PFSK-1 (cell line): ENCODE results near the gene CADM2.

Experiments
- FOXP2 ChIP-seq: optimal IDR thresholded peaks from 2 replicates; pipeline ENCODE3; 2011; ENCODE audit warnings: borderline replicate concordance, control low read depth, inconsistent platforms; ENCODE audit not compliant: insufficient read depth; ENCODE audit errors: extremely low read length, extremely low read depth
- POLR2AphosphoS5 ChIP-seq: IDR thresholded peaks from 2 replicates; pipeline ENCODE4 v1.6.1; 2012; ENCODE audit warnings: low read depth, mild to moderate bottlenecking, control low read depth, low read length, moderate library complexity
- REST ChIP-seq, 2 experiments: IDR thresholded peaks; 2 replicates each; pipeline versions ENCODE4 v1.6.1 to v1.8.0; 2011 to 2012; ENCODE audit warnings: low read depth in 2 of 2, low read length in 2 of 2, control low read depth in 1 of 2, inconsistent platforms in 1 of 2, mild to moderate bottlenecking in 1 of 2, moderate library complexity in 1 of 2; ENCODE audit not compliant: insufficient read depth in 1 of 2
- SIN3A ChIP-seq: IDR thresholded peaks from 2 replicates; pipeline ENCODE4 v1.6.1; 2012; ENCODE audit warnings: mild to moderate bottlenecking, low read length, moderate library complexity, borderline replicate concordance; ENCODE audit not compliant: insufficient read depth
- TAF1 ChIP-seq: IDR thresholded peaks from 2 replicates; pipeline ENCODE4 v1.6.1; 2012; ENCODE audit warnings: low read length, control low read depth, borderline replicate concordance; ENCODE audit not compliant: insufficient read depth

Gene CADM2

GRCh38 chr3:85979034-85979433 lies 1020.2 kb downstream of the CADM2 start:
- TF ChIP-seq FOXP2 (no peak), POLR2AphosphoS5 (no peak), SIN3A (no peak), REST (IDR thresholded peaks at IDR 0.05; ENCODE audit: insufficient read depth in 1 of 2, low read depth in 2 of 2, low read length in 2 of 2) (no peak), TAF1 (no peak)

- TF ChIP-seq TAF1 = no peak
- no peak for TF ChIP-seq FOXP2
- TF ChIP-seq SIN3A = no peak
- no peak for TF ChIP-seq POLR2AphosphoS5
These were observed 1070.8 kb downstream of the CADM2 start for GRCh38 chr3:86029590-86029989.

GRCh38 chr3:86037916-86038315 lies 1079.1 kb downstream of the CADM2 start:
- no peak for TF ChIP-seq POLR2AphosphoS5
- no peak for TF ChIP-seq REST (IDR thresholded peaks at IDR 0.05; ENCODE audit: insufficient read depth in 1 of 2, low read depth in 2 of 2, low read length in 2 of 2)
- no peak for TF ChIP-seq SIN3A

- TF ChIP-seq SIN3A (no peak), TAF1 (no peak), REST (IDR thresholded peaks at IDR 0.05; ENCODE audit: insufficient read depth in 1 of 2, low read depth in 2 of 2, low read length in 2 of 2) (no peak), POLR2AphosphoS5 (no peak), FOXP2 (no peak)
These were observed 1087.8 kb downstream of the CADM2 start for GRCh38 chr3:86046436-86047136.

- no peak for TF ChIP-seq TAF1
- TF ChIP-seq SIN3A = no peak
- TF ChIP-seq POLR2AphosphoS5 = no peak
- TF ChIP-seq FOXP2 = no peak
- no peak for TF ChIP-seq REST (IDR thresholded peaks at IDR 0.05; ENCODE audit: insufficient read depth in 1 of 2, low read depth in 2 of 2, low read length in 2 of 2)
These were observed 1088.4 kb downstream of the CADM2 start for GRCh38 chr3:86047161-86047560.
